Activated T-cell treated with anti-CD3 and anti-CD28 coated beads, Interleukin-2, amount 50 U/mL, for 1 hour (primary cell): ENCODE measurements around the gene MED1.
"Not testable (repeated sequence)": the region's sequence is repeated elsewhere in the genome, so short reads cannot be mapped to it uniquely, and the experiment has no call there.

Source experiments
- DNase-seq: peaks from one replicate; pipeline ENCODE4 v3.0.0-alpha.2; 2020

MED1 gene

GRCh38 chr17:39429600-39429999 is 21.5 kb downstream of the MED1 start:
- DNase-seq: no peak

GRCh38 chr17:39416141-39416540 is 34.9 kb downstream of the MED1 start:
- DNase-seq: no peak

GRCh38 chr17:39410279-39410678 is 40.8 kb downstream of the MED1 start:
- no peak for DNase-seq

GRCh38 chr17:39408360-39408759 is 42.7 kb downstream of the MED1 start:
- no peak for DNase-seq

- no peak for DNase-seq
Observed at GRCh38 chr17:39406951-39407350, 44.1 kb downstream of the MED1 start.

GRCh38 chr17:39405436-39405835 is 45.6 kb downstream of the MED1 start:
- no peak for DNase-seq

- no peak for DNase-seq
Observed at GRCh38 chr17:39404542-39405378, 46.3 kb downstream of the MED1 start.

GRCh38 chr17:39402890-39403605 is 48.0 kb downstream of the MED1 start:
- no peak for DNase-seq

GRCh38 chr17:39402244-39402889 is 48.7 kb downstream of the MED1 start:
- DNase-seq: peak; percentile 79

- peak; percentile 95 for DNase-seq
Observed at GRCh38 chr17:39401412-39402243, 49.4 kb downstream of the MED1 start, which contains the start of gene FBXL20. TSS of gene FBXL20 (minus strand) at chr17:39401626. CDS start at chr17:39401402, 224 bp downstream.

- DNase-seq: no peak
Observed at GRCh38 chr17:39400547-39401411, 50.3 kb downstream of the MED1 start.

GRCh38 chr17:39399791-39400190 is 51.3 kb downstream of the MED1 start:
- DNase-seq: no peak

GRCh38 chr17:39393736-39394135 is 57.3 kb downstream of the MED1 start:
- DNase-seq: no peak

- DNase-seq: no peak
Observed at GRCh38 chr17:39391448-39391847, 59.6 kb downstream of the MED1 start.

GRCh38 chr17:39385040-39385439 is 66.0 kb downstream of the MED1 start:
- no peak for DNase-seq

- no peak for DNase-seq
Observed at GRCh38 chr17:39380144-39380543, 70.9 kb downstream of the MED1 start.

- no peak for DNase-seq
Observed at GRCh38 chr17:39376434-39376833, 74.6 kb downstream of the MED1 start.

GRCh38 chr17:39367805-39368204 is 83.3 kb downstream of the MED1 start:
- not testable (repeated sequence) for DNase-seq

GRCh38 chr17:39365872-39366271 is 85.2 kb downstream of the MED1 start:
- no peak for DNase-seq

GRCh38 chr17:39365242-39365641 is 85.8 kb downstream of the MED1 start:
- DNase-seq: no peak

GRCh38 chr17:39364236-39365025 is 86.6 kb downstream of the MED1 start:
- DNase-seq: no peak
